ENCODE data around the gene SERGEF.

Gene SERGEF

GRCh38 chr11:17779861-17780594 lies 232.8 kb downstream of the SERGEF start:
- no peak for ATAC-seq

- no peak for ATAC-seq
Measured at GRCh38 chr11:17778956-17779860, 233.6 kb downstream of the SERGEF start.

GRCh38 chr11:17778352-17778751 lies 234.5 kb downstream of the SERGEF start:
- ATAC-seq = no peak

GRCh38 chr11:17777738-17778091 lies 235.1 kb downstream of the SERGEF start:
- no peak for ATAC-seq

- no peak for ATAC-seq
Measured at GRCh38 chr11:17777086-17777737, 235.6 kb downstream of the SERGEF start.

GRCh38 chr11:17776212-17776875 lies 236.5 kb downstream of the SERGEF start:
- ATAC-seq = no peak

- no peak for ATAC-seq
Measured at GRCh38 chr11:17775507-17776211, 237.2 kb downstream of the SERGEF start.

- no peak for ATAC-seq
Measured at GRCh38 chr11:17775035-17775348, 237.9 kb downstream of the SERGEF start.

- no peak for ATAC-seq
Measured at GRCh38 chr11:17774232-17775034, 238.4 kb downstream of the SERGEF start.

- no peak for ATAC-seq
Measured at GRCh38 chr11:17773674-17774073, 239.2 kb downstream of the SERGEF start.

GRCh38 chr11:17772704-17773600 lies 239.9 kb downstream of the SERGEF start:
- no peak for ATAC-seq

- ATAC-seq = no peak
Measured at GRCh38 chr11:17771841-17772401, 240.9 kb downstream of the SERGEF start.

- ATAC-seq = no peak
Measured at GRCh38 chr11:17771415-17771814, 241.4 kb downstream of the SERGEF start.

GRCh38 chr11:17770917-17771316 lies 241.9 kb downstream of the SERGEF start:
- ATAC-seq = no peak

GRCh38 chr11:17770048-17770652 lies 242.7 kb downstream of the SERGEF start:
- no peak for ATAC-seq

GRCh38 chr11:17769218-17769617 lies 243.6 kb downstream of the SERGEF start:
- ATAC-seq = no peak

- no peak for ATAC-seq
Measured at GRCh38 chr11:17768547-17768946, 244.3 kb downstream of the SERGEF start.

- no peak for ATAC-seq
Measured at GRCh38 chr11:17767914-17768313, 244.9 kb downstream of the SERGEF start.

- no peak for ATAC-seq
Measured at GRCh38 chr11:17767301-17767885, 245.5 kb downstream of the SERGEF start.

Data from activated CD4-positive, CD25-positive, alpha-beta regulatory T cell treated with anti-CD3 and anti-CD28 coated beads, Interleukin-2, amount 50 U/mL, for 24 hours (primary cell).